ENCODE measurements around the gene PKP2.

DNA sequence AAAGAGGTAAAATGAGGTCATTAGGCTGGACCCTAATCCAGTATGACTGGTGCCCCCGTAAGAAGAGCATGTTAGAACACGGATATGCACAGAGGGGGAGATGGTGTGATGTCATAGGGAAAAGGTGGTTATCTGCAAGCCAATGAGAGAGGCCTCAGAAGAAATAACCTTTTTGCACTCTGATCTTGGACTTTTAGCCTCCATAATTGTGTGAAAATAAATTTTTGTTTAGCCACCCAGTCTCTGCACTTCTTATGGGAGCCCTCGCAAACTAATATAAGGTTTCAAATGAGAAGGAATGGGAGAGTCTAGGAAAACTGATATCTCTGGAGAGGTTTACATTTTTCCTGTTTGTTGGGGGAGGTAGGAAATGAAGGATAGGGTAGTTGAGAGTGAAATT lies 43.2 kb upstream of the PKP2 start:
- TF ChIP-seq SMARCC2 (IDR thresholded peaks at IDR 0.05) (no peak), CTCF (CRISPR knock-in tag; IDR thresholded peaks at IDR 0.05) (no peak), PHF21A (CRISPR knock-in tag; IDR thresholded peaks at IDR 0.05) (no peak), ZBTB34 (CRISPR knock-in tag; IDR thresholded peaks at IDR 0.05) (no peak), NR2C2 (CRISPR knock-in tag; IDR thresholded peaks at IDR 0.05; ENCODE audit: borderline replicate concordance) (no peak)
